NCI-H1092 treated with DMSO at 0.1 percent for 48 hours (cell line): ENCODE measurements around the gene THEM4.
A peak's percentile ranks its signal among the peaks of the same experiment; 100 is the strongest.

ENCODE experiments used
- DNase-seq: peaks from one replicate; lab custom pipeline; 2025; lab: John Stamatoyannopoulos, UW

THEM4 gene

DNA sequence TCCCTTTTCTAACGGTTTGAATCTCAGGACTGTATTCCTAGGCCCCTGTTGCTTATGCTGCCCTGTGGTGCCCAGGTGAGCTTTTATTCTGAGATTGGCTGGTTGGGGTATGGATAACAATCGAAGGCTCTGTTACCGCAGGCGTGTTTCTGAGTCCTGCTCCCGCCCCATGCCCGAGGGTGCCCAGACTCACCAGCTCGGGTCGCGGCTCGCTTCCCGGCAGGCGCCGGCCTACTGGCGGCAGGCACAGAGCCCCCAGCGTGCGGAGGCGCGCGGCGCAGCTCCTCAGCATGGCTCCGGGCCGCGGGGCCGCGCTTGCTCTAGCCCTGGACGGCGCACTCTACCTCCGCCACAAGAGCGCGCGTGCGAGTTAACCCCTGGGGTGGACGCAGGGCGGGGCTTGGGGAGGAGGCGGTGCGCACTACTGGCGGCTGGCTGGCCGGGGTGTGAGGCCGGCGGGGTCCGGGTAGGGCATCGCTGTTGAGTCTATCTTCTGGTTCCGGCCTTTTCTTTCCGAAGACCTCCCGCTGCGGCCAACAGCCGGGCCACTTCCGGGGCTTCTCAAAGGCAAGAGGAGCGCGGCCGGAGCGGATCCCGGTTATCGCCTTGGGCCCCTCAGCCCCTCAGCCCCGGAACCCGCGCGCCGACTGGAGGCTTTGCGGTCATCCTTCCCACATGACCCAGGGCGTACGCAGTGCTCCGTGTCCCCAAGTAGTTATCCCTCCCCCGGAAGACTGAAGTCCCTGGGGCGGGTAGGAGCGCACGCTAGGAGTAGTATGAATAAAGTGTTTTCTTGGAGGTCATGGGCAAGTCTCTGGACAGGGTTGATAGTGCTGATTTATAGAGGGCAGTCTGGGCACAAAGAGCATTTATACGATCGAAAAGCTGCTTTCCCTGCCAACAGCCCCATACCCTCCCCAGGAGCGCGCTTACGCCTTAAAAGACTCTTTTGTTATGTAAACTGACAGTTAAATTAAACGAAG is at the start of gene THEM4:
Gene THEM4 (minus strand): TSS at position 345 of the 983 bp plus-strand sequence. CDS start 53 bp downstream, at position 292.
- DNase-seq, result peak; percentile 96

DNA sequence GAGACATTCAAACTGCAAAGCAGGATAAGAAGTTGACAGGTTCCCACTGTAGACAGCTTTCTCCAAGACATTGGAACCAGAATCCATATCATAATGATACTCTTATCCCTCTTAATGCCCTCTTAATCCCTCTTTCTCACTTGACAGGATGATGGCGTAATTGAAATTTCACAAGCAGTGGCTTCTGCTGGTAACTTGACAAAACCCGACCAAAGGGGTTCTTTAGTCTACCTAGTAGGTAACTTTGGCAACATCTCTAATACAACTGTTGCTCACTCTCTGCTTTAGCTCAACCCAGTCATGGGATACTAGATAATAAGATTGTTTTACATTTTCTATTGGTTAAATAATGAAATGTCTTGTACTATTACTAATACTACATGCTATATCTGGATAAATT is 49.6 kb upstream of the THEM4 start:
- no peak for DNase-seq

DNA sequence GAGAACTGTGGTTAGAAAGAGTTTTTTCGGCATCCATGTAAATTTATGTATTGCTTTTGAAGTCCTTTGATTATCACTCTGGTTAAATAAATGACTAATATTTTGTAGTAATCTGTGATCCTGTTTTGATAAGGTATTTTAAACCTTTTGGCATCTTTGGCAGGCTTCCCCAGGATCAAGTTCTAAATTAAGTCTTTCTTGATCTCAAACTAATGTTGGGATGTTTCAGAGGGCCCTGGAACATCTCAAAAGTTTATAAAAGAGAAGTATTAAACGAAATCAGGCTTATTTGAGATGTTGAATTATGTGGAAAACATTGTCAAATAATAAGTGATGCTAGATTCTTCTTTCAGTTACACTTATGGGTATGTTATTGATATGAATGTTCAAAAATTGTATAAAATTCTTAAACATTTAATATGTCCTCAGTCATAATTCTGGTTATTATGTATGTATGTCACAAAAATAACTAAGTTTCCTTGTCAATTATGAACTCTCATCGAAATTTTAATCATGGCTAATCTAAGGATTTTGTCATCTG is 47.7 kb upstream of the THEM4 start:
- no peak for DNase-seq

- DNase-seq, result no peak
Measured at GRCh38 chr1:151953409-151954094, 44.2 kb upstream of the THEM4 start.

- DNase-seq, result no peak
Measured at GRCh38 chr1:151952811-151953210, 43.5 kb upstream of the THEM4 start.

GRCh38 chr1:151949371-151950193 is 40.3 kb upstream of the THEM4 start:
- DNase-seq, result no peak

DNA sequence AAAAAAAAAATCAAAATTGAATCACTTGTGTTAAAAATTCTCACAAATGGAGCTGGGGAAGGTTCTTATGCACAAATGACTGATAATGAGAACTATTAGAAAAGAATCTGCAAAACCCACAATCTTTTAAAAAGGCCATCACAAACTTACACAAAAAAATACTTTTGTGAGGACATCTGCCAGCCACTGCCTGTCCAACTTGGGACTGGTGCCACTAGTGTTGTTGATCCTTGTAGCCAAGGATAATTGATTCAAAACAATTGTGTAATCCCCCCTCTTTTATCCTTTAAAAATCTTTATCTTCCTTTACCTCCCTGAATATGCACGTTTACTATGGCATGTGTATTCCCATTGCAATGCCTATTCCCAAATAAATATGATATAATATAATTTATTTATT is 39.2 kb upstream of the THEM4 start:
- DNase-seq, result no peak

DNA sequence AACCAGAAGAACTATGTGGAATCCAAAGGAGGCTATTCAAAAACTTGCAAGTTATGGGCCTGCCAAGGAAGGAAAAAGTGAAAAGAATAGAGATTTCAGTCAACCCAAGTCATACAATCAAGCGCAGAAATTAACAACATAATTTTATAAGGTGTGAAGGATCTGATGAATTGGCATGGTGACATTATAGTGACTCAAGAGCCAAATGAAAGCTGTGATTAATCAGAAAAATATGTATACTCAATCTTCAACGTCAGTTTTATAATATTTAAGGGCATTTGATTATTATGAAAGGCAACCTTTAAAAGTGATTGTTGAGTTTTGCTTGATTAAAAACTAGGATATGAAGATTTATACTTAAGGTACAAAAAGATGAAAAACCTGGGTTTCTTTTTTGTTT is 37.8 kb upstream of the THEM4 start:
- no peak for DNase-seq

DNA sequence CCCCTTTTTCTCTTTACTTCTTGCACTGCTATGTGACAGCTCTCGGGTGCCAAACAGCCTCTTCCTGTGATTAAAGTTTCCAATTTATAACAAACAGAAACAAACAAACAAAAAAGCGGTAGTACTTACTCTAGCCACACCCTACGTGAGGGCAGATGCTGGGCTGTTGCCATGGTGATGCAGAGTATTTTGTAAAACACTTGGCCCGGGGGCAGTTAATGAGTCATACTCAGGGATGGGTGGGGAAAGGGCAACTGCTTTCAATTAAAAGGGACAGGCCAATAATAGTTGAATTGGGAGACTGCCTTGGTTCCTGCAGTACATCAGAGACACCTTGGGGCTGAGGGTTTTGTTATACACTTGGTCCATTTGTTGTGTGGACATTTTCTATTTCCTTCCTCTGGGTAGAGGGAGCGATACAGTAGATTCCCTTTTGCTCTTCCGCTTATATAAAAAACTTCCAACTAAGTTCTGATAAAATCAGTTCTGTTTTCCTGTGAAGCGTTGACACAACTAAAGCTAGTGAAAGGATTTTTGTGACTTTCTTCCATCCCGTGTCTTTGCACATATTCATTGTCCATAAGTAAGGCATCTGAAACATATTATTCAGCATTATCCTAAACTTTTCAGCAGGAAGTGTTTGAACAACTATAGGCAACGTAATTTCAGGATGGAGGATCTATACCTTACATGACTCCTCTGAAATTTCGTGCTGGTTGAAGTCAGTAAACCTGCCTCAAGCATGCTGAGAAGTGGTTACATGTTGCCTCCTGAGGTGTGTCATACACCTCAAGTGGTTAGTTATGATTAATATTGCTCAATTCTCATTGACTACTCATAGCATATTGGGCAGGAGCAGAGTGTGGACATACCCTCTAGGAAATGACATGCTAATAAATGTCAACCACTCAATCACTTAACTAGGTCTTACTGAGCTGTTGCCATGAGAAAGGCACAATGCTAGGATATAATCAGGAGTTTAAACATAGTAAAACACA is 36.7 kb upstream of the THEM4 start:
- no peak for DNase-seq

GRCh38 chr1:151944857-151945575 is 35.7 kb upstream of the THEM4 start:
- DNase-seq, result no peak

DNA sequence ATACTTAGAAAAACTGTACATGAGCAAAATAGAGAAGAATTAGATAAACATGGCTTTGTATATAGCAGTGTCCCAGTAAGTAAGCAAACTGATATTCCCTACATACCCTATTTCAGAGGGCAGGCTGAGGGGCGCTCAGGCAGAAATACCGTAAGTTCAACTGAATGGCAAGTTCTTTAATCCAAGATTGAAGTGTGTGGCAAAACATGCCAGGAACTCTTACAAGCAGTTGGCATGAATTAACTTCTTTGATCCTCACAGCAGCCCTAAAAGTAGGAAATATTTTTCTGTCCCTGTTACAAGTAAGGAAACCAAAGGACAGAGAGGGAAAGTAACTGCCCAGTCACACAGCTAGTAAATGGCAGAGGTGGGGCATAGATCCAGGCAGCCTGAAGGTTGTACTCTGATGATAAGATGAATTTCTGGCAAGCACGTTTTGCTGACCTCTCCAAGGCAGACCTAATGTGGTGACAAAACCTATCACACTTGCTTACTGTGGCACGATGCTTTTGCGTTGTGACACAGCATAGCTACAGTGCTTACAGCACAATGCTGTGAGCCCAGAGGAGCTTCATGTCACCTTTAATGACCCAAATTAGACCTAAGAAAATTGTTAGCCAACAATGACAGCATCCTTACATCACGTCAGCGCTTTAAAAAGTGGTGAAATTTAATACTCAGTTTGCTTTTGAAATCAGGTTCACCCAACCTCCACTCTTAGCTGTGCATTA is 35.0 kb upstream of the THEM4 start:
- no peak for DNase-seq

- no peak for DNase-seq
Measured at GRCh38 chr1:151943591-151943990, 34.3 kb upstream of the THEM4 start.

- no peak for DNase-seq
Measured at GRCh38 chr1:151942882-151943281, 33.6 kb upstream of the THEM4 start.

DNA sequence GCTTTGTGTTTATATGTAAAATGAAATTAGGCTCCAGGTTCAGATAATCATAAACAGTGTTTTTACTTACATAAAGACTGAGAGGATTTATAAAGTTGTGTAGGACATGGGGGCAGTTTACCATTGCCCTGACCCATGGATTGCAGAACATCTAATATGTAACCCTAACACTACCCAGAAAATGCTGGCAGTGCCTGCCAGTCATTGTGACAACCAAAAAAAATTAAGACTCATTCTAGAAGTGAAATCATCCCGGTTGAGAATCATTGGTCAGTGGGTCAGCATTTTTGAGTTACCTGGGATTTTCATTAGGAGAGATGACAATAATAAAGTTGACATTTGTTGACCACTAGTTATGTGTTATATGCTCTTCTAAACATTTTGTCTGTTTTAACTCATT is 31.2 kb upstream of the THEM4 start:
- DNase-seq, result no peak

- no peak for DNase-seq
Measured at GRCh38 chr1:151939779-151940178, 30.5 kb upstream of the THEM4 start.

GRCh38 chr1:151939141-151939540 is 29.8 kb upstream of the THEM4 start:
- DNase-seq, result no peak

GRCh38 chr1:151936653-151937052 is 27.3 kb upstream of the THEM4 start:
- DNase-seq, result no peak

DNA sequence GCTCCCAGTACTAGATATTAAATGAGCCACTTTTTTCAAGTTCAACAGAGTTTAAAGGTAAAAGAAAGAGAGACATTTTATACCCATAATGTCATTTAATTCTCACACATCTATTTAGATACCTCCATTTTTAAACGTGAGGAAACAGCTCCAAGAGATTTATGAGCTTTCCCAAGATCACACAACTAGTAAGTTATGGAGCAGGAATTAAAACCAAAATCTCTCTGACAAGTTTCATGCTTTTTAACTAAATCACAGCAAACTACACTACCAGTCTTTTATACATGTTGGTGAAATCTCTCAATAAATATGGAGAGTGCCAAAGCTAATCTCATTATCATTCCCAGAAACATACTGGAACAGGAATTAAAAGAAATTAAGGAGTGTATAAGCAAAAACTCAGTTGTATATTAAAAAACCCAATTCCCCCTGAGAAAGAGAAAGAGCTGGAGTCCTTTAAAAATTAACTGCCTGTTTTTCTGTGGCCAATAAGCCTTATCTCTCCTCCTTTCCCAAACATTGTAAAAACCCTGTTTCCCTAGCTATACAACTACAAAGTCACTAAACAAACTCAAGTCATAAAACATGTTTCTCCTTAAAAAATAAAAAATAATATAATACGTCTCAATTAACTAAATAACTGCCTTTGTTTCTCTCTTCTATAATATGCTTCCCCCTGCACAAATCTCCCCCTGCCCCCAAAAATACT is 26.7 kb upstream of the THEM4 start:
- no peak for DNase-seq

DNA sequence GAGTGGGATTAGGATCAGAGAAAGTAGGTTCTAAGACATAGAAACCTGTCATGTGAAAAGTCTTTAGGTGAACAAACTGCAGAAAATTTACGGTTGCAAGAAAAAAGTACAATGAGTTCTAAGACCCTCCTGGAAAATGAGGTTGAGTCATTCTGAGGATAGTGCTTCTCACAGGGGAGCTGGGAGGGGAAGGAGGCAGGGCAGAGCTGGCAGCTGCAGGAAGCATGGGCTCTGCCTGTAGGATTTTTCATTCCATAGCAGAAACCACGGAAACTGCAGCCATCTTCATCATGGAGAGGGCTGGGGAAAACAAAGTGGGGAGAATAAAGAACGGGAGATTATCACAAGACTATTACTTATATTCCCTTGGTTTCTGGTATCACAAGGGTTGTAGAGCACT is 25.8 kb upstream of the THEM4 start:
- DNase-seq, result no peak
